Breast epithelium (tissue), 3 donors: ENCODE results near the gene OCLN.
"Not testable (repeated sequence)": the region's sequence is repeated elsewhere in the genome, so short reads cannot be mapped to it uniquely, and the experiment has no call there.

Source experiments
- CTCF ChIP-seq, 3 donors: fragments of 450-650 bp; IDR thresholded peaks; one replicate each; pipeline ENCODE4 v1.5.1; 2016 to 2017; ENCODE audit warnings: antibody characterized with exemption in 3 of 3, mild to moderate bottlenecking in 3 of 3, moderate library complexity in 3 of 3
- POLR2A ChIP-seq: fragments of 450-650 bp; IDR thresholded peaks from one replicate; pipeline ENCODE4 v1.6.1; 2016; ENCODE audit warnings: antibody characterized with exemption, mild to moderate bottlenecking, moderate library complexity

GRCh38 chr5:69583356-69583755 lies 90.8 kb downstream of the OCLN start:
- not testable (repeated sequence) for TF ChIP-seq POLR2A; CTCF (IDR thresholded peaks at IDR 0.05)
